HEK293 (cell line): ENCODE measurements around the gene SNRNP70.
"Not testable (repeated sequence)": the region's sequence is repeated elsewhere in the genome, so short reads cannot be mapped to it uniquely, and the experiment has no call there.

Experiments used
- CTCF ChIA-PET: fragments of 350-600 bp; formaldehyde crosslinking; extraction: SDS; loops from one replicate; lab custom pipeline; 2021; ENCODE audit warnings: antibody characterized with exemption; lab: Yijun Ruan, JAX
- POLR2A ChIA-PET: fragments of 300-600 bp; formaldehyde crosslinking; extraction: SDS; loops from one replicate; lab custom pipeline; 2020; ENCODE audit warnings: antibody characterized with exemption, inconsistent platforms; lab: Yijun Ruan, JAX
- H3K27ac ChIP-seq: fragments of 200-500 bp; sonication (Bioruptor generic); 2 replicates; pipeline ENCODE4 v1.5.1; 2014; ENCODE audit warnings: low read depth, low read length, control low read depth, inconsistent platforms; ENCODE audit errors: extremely low read depth
- H3K36me3 ChIP-seq, 2 experiments: fragments of 200-500 bp in 1 of 2; sonication (Bioruptor generic) in 1 of 2; 1 replicate in 1 of 2; 2 replicates in 1 of 2; pipeline ENCODE4 v1.5.1; 2014 to 2017; ENCODE audit warnings: inconsistent platforms in 2 of 2, low read length in 2 of 2; ENCODE audit not compliant: control insufficient read depth in 2 of 2, insufficient read depth in 1 of 2
- H3K4me1 ChIP-seq: fragments of 200-500 bp; sonication (Bioruptor generic); 2 replicates; pipeline ENCODE4 v1.5.1; 2014; ENCODE audit warnings: mild to moderate bottlenecking, low read length, inconsistent platforms; ENCODE audit not compliant: control insufficient read depth, insufficient read depth
- H3K4me3 ChIP-seq: 2 replicates; pipeline ENCODE4 v1.5.1; 2011; ENCODE audit warnings: low read depth, mild to moderate bottlenecking, control low read depth, low read length, moderate library complexity
- H3K9me3 ChIP-seq: fragments of 200-500 bp; sonication (Bioruptor generic); 2 replicates; pipeline ENCODE4 v1.5.1; 2014; ENCODE audit warnings: low read depth, low read length, inconsistent platforms; ENCODE audit not compliant: control insufficient read depth, insufficient read depth
- AEBP2 ChIP-seq: fragments of 450-650 bp; formaldehyde crosslinking; IDR thresholded peaks from 2 replicates; pipeline ENCODE4 v1.5.1; 2016; ENCODE audit warnings: missing biosample characterization, missing genetic modification characterization, borderline replicate concordance
- KLF1 ChIP-seq: fragments of 450-650 bp; formaldehyde crosslinking; IDR thresholded peaks from 2 replicates; pipeline ENCODE4 v1.5.1; 2016; ENCODE audit warnings: missing biosample characterization, missing genetic modification characterization
- SCRT2 ChIP-seq: fragments of 450-650 bp; formaldehyde crosslinking; IDR thresholded peaks from 2 replicates; pipeline ENCODE4 v1.5.1; 2016; ENCODE audit warnings: missing biosample characterization, missing genetic modification characterization
- SP2 ChIP-seq: fragments of 450-650 bp; formaldehyde crosslinking; IDR thresholded peaks from 2 replicates; pipeline ENCODE4 v1.5.1; 2016; ENCODE audit warnings: missing biosample characterization, missing genetic modification characterization
- YY2 ChIP-seq: fragments of 450-650 bp; formaldehyde crosslinking; IDR thresholded peaks from 2 replicates; pipeline ENCODE4 v1.5.1; 2016; ENCODE audit warnings: missing biosample characterization, missing genetic modification characterization
- ZBTB17 ChIP-seq: fragments of 450-650 bp; formaldehyde crosslinking; IDR thresholded peaks from 2 replicates; pipeline ENCODE4 v1.5.1; 2016; ENCODE audit warnings: missing biosample characterization, missing genetic modification characterization
- ZBTB44 ChIP-seq: fragments of 450-650 bp; IDR thresholded peaks from 2 replicates; pipeline ENCODE4 v1.5.1; 2018; ENCODE audit warnings: missing biosample characterization, mild to moderate bottlenecking, missing genetic modification characterization
- ZBTB6 ChIP-seq: fragments of 450-650 bp; formaldehyde crosslinking; IDR thresholded peaks from 2 replicates; pipeline ENCODE4 v1.5.1; 2017; ENCODE audit warnings: missing biosample characterization, missing genetic modification characterization
- ZNF121 ChIP-seq: fragments of 450-650 bp; formaldehyde crosslinking; IDR thresholded peaks from 2 replicates; pipeline ENCODE4 v1.5.1; 2016; ENCODE audit warnings: missing biosample characterization, missing genetic modification characterization
- ZNF202 ChIP-seq: fragments of 450-650 bp; formaldehyde crosslinking; IDR thresholded peaks from 2 replicates; pipeline ENCODE4 v1.5.1; 2016; ENCODE audit warnings: missing biosample characterization, missing genetic modification characterization, borderline replicate concordance
- ZNF518A ChIP-seq: fragments of 450-650 bp; formaldehyde crosslinking; conservative IDR thresholded peaks from 2 replicates; pipeline ENCODE4 v1.5.1; 2016; ENCODE audit warnings: low read depth, missing biosample characterization, missing genetic modification characterization
- ZNF600 ChIP-seq: fragments of 450-650 bp; formaldehyde crosslinking; IDR thresholded peaks from 2 replicates; pipeline ENCODE4 v1.5.1; 2016; ENCODE audit warnings: missing biosample characterization, missing genetic modification characterization
- ZNF624 ChIP-seq: fragments of 450-650 bp; formaldehyde crosslinking; IDR thresholded peaks from 2 replicates; pipeline ENCODE4 v1.5.1; 2017; ENCODE audit warnings: missing biosample characterization, missing genetic modification characterization
- ZNF664 ChIP-seq: fragments of 450-650 bp; formaldehyde crosslinking; IDR thresholded peaks from 2 replicates; pipeline ENCODE4 v1.5.1; 2016; ENCODE audit warnings: missing biosample characterization, missing genetic modification characterization
- ZSCAN16 ChIP-seq: fragments of 450-650 bp; formaldehyde crosslinking; IDR thresholded peaks from 2 replicates; pipeline ENCODE4 v1.5.1; 2016; ENCODE audit warnings: missing biosample characterization, missing genetic modification characterization

The SNRNP70 gene

GRCh38 chr19:49121841-49122240 is 36.6 kb downstream of the SNRNP70 start:
- not testable (repeated sequence) for H3K9me3 ChIP-seq, H3K36me3 ChIP-seq, H3K4me1 ChIP-seq, H3K27ac ChIP-seq, H3K4me3 ChIP-seq
- ChIA-PET POLR2A (interaction anchor here (0.7 kb wide), 2 partner anchors 77 to 491 kb away, joined by 3 read pairs; no protein-coding TSS in a partner anchor), CTCF (interaction anchor here (0.6 to 2.9 kb wide), 5 partner anchors 15 to 77 kb away, joined by 3 to 15 read pairs (median 3); no protein-coding TSS in a partner anchor)
- 0 out of 2 replicates have a peak, but pooled peaks have one; percentile 31 for TF ChIP-seq YY2
- TF ChIP-seq ZNF600 (tag by site-specific recombination) = 0 out of 2 replicates have a peak, but pooled peaks have one; percentile 14
- peak; percentile 81 for TF ChIP-seq ZBTB17 (tag by site-specific recombination)
- TF ChIP-seq ZBTB6 (tag by site-specific recombination) = 0 out of 2 replicates have a peak, but pooled peaks have one; percentile 52
- TF ChIP-seq SCRT2 (tag by site-specific recombination) = peak; percentile 29; the same call in 1 of the 2 replicates

GRCh38 chr19:49123285-49123684 is 38.0 kb downstream of the SNRNP70 start:
- not testable (repeated sequence) for H3K4me3 ChIP-seq
- TF ChIP-seq ZNF121 (tag by site-specific recombination) = peak; percentile 71
- TF ChIP-seq, all 188 proteins: peak for 1; not testable (repeated sequence) for 187
- CTCF ChIA-PET = interaction anchor here (0.6 kb wide), 1 partner anchor 74 kb away, joined by 4 read pairs; no protein-coding TSS in a partner anchor
- H3K27ac ChIP-seq, H3K36me3 ChIP-seq, H3K4me1 ChIP-seq, POLR2A ChIA-PET, H3K9me3 ChIP-seq: not testable (repeated sequence)

- H3K36me3 ChIP-seq = peaks cover 0 to 5% of the 10 kb centered on the region in 2 experiments; a peak in 1 of 3 replicates
- peaks cover 7% of the 10 kb centered on the region for H3K4me1 ChIP-seq
- ChIA-PET CTCF (interaction anchor here (0.7 to 0.9 kb wide), 2 partner anchors 20 to 74 kb away, joined by 3 to 4 read pairs; no protein-coding TSS in a partner anchor), POLR2A (interaction anchor here (0.7 to 1.6 kb wide), 2 partner anchors 10 to 808 kb away, joined by 3 to 6 read pairs; no protein-coding TSS in a partner anchor)
- H3K27ac ChIP-seq = no peak overlapping the region
- H3K4me3 ChIP-seq = no peak overlapping the region
- TF ChIP-seq SP2 (tag by site-specific recombination) (peak; percentile 16; the same call in 1 of the 2 replicates), ZNF202 (no peak), ZNF624 (tag by site-specific recombination) (no peak), KLF1 (tag by site-specific recombination) (peak; percentile 75)
- no peaks in the 10 kb centered on the region for H3K9me3 ChIP-seq
These were observed 39.9 kb downstream of the SNRNP70 start for GRCh38 chr19:49125025-49125731.

- POLR2A ChIA-PET = interaction anchor here (0.8 kb wide), 1 partner anchor 74 kb away, joined by 3 read pairs; no protein-coding TSS in a partner anchor
- CTCF ChIA-PET = interaction anchor here (0.6 to 2.1 kb wide), 2 partner anchors 12 to 21 kb away, joined by 3 to 12 read pairs; partner anchors contain the start of gene LIN7B
- H3K27ac ChIP-seq = no peak overlapping the region
- peaks cover 0 to 10% of the 10 kb centered on the region in 2 experiments; a peak in 2 of 3 replicates for H3K36me3 ChIP-seq
- peaks cover 7% of the 10 kb centered on the region for H3K4me1 ChIP-seq
- no peak for TF ChIP-seq ZSCAN16
- TF ChIP-seq AEBP2 = no peak
- TF ChIP-seq ZBTB44 (tag by site-specific recombination) = no peak
- no peak for TF ChIP-seq ZNF664 (tag by site-specific recombination)
- no peak for TF ChIP-seq ZNF518A
- no peak overlapping the region for H3K4me3 ChIP-seq
- no peaks in the 10 kb centered on the region for H3K9me3 ChIP-seq
These were observed 41.3 kb downstream of the SNRNP70 start for GRCh38 chr19:49126575-49126974.
